ENCODE data around the gene ARMCX2.
A peak's percentile ranks its signal among the peaks of the same experiment; 100 is the strongest.

Gene ARMCX2

GRCh38 chrX:101659601-101660063 is at the start of gene ARMCX2:
Gene ARMCX2, minus strand, starts transcription at chrX:101659850. Its CDS starts 2,262 bp downstream, at chrX:101657588.
- no peak for TF ChIP-seq JUND (IDR thresholded peaks at IDR 0.05; ENCODE audit: low read depth)
- peak; percentile 24 to 65 for DNase-seq (ENCODE audit: low read depth in 1 of 2, low spot score in 1 of 2)
- in situ Hi-C loops (cut with HindIII; ENCODE audit: low pct_unique_long_range_greater_than_20kb, low sequenced_read_pairs), result no loop called here

GRCh38 chrX:101709384-101709783 is 49.7 kb upstream of the ARMCX2 start:
- no peak for TF ChIP-seq JUND (IDR thresholded peaks at IDR 0.05; ENCODE audit: low read depth)
- in situ Hi-C loops (cut with HindIII; ENCODE audit: low pct_unique_long_range_greater_than_20kb, low sequenced_read_pairs), result no loop called here
- DNase-seq (ENCODE audit: low read depth in 1 of 2, low spot score in 1 of 2), result no peak

DNA sequence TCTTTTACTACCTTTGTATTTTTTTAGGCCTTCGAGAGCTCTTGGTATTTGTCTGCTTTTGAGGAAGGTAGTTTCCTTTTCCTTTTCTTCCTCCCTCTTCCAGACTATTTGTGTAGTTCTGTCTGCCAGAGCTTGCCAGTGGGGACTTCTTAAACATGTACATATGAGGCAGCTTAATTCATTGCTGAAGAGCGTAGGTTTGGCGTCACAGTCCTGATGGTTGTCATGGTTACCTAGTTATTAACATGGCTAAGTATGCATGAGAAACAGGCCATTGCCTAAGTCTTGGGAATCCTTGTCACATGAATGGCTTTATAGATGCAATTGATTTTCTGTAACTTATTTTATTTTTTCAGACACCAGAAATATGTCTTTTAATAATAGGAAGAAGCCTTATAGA is 48.5 kb upstream of the ARMCX2 start:
- TF ChIP-seq JUND (IDR thresholded peaks at IDR 0.05; ENCODE audit: low read depth), result no peak
- in situ Hi-C loops (cut with HindIII; ENCODE audit: low pct_unique_long_range_greater_than_20kb, low sequenced_read_pairs), result no loop called here
- no peak for DNase-seq (ENCODE audit: low read depth in 1 of 2, low spot score in 1 of 2)

DNA sequence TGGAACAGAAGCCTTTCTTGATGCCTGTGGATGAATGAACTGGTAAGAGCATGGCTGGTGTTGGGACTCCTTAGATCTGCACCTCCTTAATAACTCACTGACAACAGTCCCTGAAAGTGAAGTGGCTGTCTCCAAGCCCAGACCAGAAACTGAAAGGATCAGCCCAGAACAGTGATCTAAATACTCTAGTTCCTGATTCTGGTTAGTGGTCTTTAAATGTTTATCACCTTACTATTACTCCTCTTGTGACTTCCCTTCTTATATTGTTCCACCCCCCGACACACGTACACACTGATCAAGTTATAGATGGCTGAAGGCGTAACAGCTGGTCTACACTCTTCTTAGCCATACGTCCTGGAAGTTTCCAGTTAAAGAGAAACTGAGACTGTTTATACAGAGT is 33.8 kb upstream of the ARMCX2 start:
- TF ChIP-seq JUND (IDR thresholded peaks at IDR 0.05; ENCODE audit: low read depth), result no peak
- in situ Hi-C loops (cut with HindIII; ENCODE audit: low pct_unique_long_range_greater_than_20kb, low sequenced_read_pairs), result no loop called here
- DNase-seq (ENCODE audit: low read depth in 1 of 2, low spot score in 1 of 2), result no peak

GRCh38 chrX:101691835-101692234 is 32.2 kb upstream of the ARMCX2 start:
- in situ Hi-C loops (cut with HindIII; ENCODE audit: low pct_unique_long_range_greater_than_20kb, low sequenced_read_pairs), result no loop called here
- DNase-seq (ENCODE audit: low read depth in 1 of 2, low spot score in 1 of 2), result no peak
- no peak for TF ChIP-seq JUND (IDR thresholded peaks at IDR 0.05; ENCODE audit: low read depth)

DNA sequence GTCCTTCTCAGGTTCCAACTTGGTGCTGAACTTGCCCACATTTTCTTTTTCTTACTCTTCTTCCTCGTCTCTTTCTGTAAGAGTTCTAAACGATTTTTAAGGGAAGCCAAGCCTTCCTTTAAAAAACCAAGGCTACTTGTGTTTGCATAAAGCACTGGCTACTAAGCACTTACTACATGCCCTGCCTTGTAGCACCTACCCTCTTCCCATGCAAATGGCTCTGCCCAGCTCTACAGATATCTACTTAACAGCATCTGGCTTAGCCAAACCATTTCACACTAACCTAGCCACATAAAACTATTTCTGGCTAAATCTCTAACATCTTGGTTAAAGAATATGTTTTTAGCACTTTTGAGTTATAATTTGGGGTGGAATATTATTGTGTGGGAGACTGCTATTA is 26.9 kb upstream of the ARMCX2 start:
- no peak for DNase-seq (ENCODE audit: low read depth in 1 of 2, low spot score in 1 of 2)
- in situ Hi-C loops (cut with HindIII; ENCODE audit: low pct_unique_long_range_greater_than_20kb, low sequenced_read_pairs), result no loop called here
- TF ChIP-seq JUND (IDR thresholded peaks at IDR 0.05; ENCODE audit: low read depth), result no peak

GRCh38 chrX:101685923-101686322 is 26.3 kb upstream of the ARMCX2 start:
- no peak for DNase-seq (ENCODE audit: low read depth in 1 of 2, low spot score in 1 of 2)
- in situ Hi-C loops (cut with HindIII; ENCODE audit: low pct_unique_long_range_greater_than_20kb, low sequenced_read_pairs), result no loop called here
- TF ChIP-seq JUND (IDR thresholded peaks at IDR 0.05; ENCODE audit: low read depth), result no peak

DNA sequence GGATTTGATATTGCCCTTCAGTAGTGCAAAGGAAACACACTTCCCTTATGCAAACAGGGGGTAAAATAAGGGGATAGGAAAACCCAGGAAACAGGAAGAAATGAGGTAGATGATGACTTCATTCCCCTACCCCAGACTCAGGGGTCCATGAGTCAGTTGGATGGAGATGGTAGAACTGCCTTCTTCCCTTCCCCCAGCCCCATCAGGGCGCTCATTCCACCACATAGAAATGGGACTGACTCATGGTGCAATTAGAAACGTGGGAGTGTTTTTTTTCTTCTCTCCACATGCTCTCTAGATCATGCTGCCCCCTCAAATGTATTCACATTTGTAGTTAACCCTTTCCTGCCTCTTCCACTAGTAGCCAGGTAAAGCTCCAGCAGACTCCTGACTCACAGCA is 23.1 kb upstream of the ARMCX2 start:
- in situ Hi-C loops (cut with HindIII; ENCODE audit: low pct_unique_long_range_greater_than_20kb, low sequenced_read_pairs), result no loop called here
- no peak for TF ChIP-seq JUND (IDR thresholded peaks at IDR 0.05; ENCODE audit: low read depth)
- DNase-seq (ENCODE audit: low read depth in 1 of 2, low spot score in 1 of 2), result no peak

GRCh38 chrX:101677028-101677427 is 17.4 kb upstream of the ARMCX2 start:
- DNase-seq (ENCODE audit: low read depth in 1 of 2, low spot score in 1 of 2), result no peak
- in situ Hi-C loops (cut with HindIII; ENCODE audit: low pct_unique_long_range_greater_than_20kb, low sequenced_read_pairs), result no loop called here
- TF ChIP-seq JUND (IDR thresholded peaks at IDR 0.05; ENCODE audit: low read depth), result no peak

DNA sequence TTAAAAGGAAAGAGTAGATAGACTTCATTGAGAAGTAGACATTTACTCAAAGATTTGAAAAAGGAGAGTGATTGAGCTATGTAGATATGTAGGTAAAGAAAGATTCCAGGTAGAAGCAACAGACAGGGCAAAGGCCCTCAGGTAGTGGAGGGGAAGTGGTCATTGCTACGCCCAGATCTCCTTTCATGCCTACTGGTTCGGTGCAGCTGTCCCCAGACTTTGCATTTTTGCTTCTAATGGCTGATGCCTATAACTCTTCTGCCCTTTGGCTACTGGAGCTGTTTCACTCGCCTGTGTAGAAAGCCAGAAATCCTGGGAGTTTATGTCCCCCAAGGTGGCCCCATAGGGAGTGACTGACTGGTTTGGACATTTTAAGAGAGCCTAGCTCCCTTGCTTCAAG is 16.9 kb upstream of the ARMCX2 start:
- no peak for DNase-seq (ENCODE audit: low read depth in 1 of 2, low spot score in 1 of 2)
- TF ChIP-seq JUND (IDR thresholded peaks at IDR 0.05; ENCODE audit: low read depth), result no peak
- in situ Hi-C loops (cut with HindIII; ENCODE audit: low pct_unique_long_range_greater_than_20kb, low sequenced_read_pairs), result no loop called here

GRCh38 chrX:101668143-101668542 is 8.5 kb upstream of the ARMCX2 start:
- no peak for DNase-seq (ENCODE audit: low read depth in 1 of 2, low spot score in 1 of 2)
- TF ChIP-seq JUND (IDR thresholded peaks at IDR 0.05; ENCODE audit: low read depth), result no peak
- in situ Hi-C loops (cut with HindIII; ENCODE audit: low pct_unique_long_range_greater_than_20kb, low sequenced_read_pairs), result no loop called here

GRCh38 chrX:101658661-101659491 is 774 bp downstream of the ARMCX2 start:
- in situ Hi-C loops (cut with HindIII; ENCODE audit: low pct_unique_long_range_greater_than_20kb, low sequenced_read_pairs), result no loop called here
- TF ChIP-seq JUND (IDR thresholded peaks at IDR 0.05; ENCODE audit: low read depth), result no peak
- peak; percentile 40 to 41 for DNase-seq (ENCODE audit: low read depth in 1 of 2, low spot score in 1 of 2)

GRCh38 chrX:101657495-101657894 is 2.2 kb downstream of the ARMCX2 start:
- in situ Hi-C loops (cut with HindIII; ENCODE audit: low pct_unique_long_range_greater_than_20kb, low sequenced_read_pairs), result no loop called here
- TF ChIP-seq JUND (IDR thresholded peaks at IDR 0.05; ENCODE audit: low read depth), result no peak
- no peak for DNase-seq (ENCODE audit: low read depth in 1 of 2, low spot score in 1 of 2)

DNA sequence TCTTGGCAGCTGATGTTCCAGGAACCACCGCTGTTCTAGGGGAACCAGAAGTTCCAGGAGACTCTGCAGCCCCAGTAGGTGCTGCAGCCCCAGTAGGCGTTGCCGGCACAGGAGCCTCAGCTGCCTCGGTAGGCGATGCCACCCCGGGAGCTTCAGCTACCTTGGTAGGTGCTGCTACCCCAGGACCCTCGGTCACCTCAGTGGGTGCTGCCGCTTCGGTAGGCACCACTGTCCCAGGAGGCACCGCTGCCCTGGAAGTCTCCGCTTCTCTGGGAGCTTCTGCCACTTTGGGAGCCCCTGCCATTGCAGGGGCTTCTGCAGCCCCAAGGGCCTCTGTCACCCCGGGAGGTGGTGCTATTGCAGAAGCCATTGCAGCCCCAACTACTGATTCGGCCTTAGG is 2.8 kb downstream of the ARMCX2 start:
- no peak for TF ChIP-seq JUND (IDR thresholded peaks at IDR 0.05; ENCODE audit: low read depth)
- DNase-seq (ENCODE audit: low read depth in 1 of 2, low spot score in 1 of 2), result no peak
- in situ Hi-C loops (cut with HindIII; ENCODE audit: low pct_unique_long_range_greater_than_20kb, low sequenced_read_pairs), result no loop called here

All from T47D (cell line).